GM21526 (cell line): ENCODE results near the gene FRRS1L.
A peak's percentile ranks its signal among the peaks of the same experiment; 100 is the strongest.

Experiments
- ATAC-seq: cut with Tn5 transposase; IDR thresholded peaks from one replicate; pipeline ENCODE4 v1.9.1; 2021; ENCODE audit warnings: moderate library complexity; ENCODE audit not compliant: unreplicated experiment, low FRiP score

The FRRS1L gene

GRCh38 chr9:109166771-109167601 is at the start of gene FRRS1L:
TSS of gene FRRS1L (minus strand) at chr9:109167249. CDS start at chr9:109167138, 111 bp downstream.
- ATAC-seq: no peak

GRCh38 chr9:109214414-109214813 is 47.4 kb upstream of the FRRS1L start:
- ATAC-seq: no peak

DNA sequence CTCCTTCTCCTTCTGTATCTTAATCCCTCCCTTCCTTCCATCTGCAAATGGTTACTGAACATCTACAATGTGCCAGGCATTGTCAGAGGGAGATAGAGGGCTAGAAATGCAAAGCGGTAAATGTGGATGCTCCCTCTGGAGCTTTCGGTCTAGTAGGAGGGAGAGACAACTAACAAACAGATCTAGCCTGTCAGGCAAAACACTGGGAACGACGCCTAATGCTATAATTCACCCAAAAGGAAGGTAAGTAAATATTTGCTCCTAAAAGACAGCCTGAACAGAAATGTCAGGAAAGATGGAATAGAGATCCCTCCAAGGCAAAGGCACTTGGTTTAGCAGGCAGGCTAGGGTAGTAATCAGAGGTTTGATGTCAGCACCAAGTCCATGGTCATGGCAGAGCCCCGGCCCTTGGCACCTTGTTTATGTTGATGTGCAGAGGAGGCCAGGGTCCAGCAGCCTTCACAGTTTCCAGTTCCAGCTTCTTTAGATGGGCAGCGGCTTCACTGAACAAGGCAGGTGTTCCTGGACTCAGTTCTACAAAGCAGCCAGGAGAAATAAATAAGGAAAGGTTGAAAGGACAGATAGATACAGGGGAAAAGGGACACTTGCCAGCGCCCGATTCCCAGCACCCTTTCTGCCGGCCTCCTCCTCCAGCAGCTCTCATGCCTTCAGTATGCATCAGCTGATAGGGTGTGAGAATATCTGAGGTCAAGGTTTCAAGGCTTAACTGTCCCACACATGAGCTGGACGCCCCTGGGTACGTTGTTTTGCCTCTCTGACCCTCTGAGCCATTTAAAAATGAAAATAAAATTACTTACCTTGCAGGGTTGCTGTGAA is 46.5 kb upstream of the FRRS1L start:
- no peak for ATAC-seq

- ATAC-seq: no peak
These were observed 45.7 kb upstream of the FRRS1L start for GRCh38 chr9:109212768-109213167.

- no peak for ATAC-seq
These were observed 39.6 kb upstream of the FRRS1L start for GRCh38 chr9:109206670-109207069.

- ATAC-seq: no peak
These were observed 38.5 kb upstream of the FRRS1L start for GRCh38 chr9:109205526-109205925.

DNA sequence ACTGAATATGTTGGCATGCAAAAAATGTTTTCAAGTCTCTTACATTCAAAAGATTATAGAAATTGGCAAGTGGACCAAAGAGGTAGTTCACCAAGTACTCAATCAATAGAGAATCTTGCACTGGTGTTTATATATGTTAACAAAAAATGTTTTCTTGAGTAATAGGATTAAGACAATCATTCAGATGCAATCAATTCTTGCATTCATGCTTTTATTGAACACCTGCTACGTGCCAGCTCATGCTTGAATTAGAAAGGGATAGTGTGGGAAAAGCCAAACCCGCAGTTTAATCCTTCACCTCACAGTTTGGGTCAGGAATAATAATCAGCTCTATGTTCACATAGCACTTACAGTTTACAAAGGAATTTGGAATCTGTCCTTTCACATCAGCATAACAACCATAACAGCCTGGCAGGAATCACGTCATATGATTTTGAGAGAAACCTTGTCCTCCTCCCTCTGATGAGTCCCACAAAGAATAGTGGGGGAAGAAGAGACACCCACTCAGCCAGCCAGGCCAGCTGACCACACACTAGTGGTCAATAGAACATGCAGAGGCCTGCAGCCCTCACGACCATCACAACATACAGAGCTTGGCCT is 36.8 kb upstream of the FRRS1L start:
- ATAC-seq: no peak

- ATAC-seq: no peak
These were observed 32.6 kb upstream of the FRRS1L start for GRCh38 chr9:109199676-109200075.

DNA sequence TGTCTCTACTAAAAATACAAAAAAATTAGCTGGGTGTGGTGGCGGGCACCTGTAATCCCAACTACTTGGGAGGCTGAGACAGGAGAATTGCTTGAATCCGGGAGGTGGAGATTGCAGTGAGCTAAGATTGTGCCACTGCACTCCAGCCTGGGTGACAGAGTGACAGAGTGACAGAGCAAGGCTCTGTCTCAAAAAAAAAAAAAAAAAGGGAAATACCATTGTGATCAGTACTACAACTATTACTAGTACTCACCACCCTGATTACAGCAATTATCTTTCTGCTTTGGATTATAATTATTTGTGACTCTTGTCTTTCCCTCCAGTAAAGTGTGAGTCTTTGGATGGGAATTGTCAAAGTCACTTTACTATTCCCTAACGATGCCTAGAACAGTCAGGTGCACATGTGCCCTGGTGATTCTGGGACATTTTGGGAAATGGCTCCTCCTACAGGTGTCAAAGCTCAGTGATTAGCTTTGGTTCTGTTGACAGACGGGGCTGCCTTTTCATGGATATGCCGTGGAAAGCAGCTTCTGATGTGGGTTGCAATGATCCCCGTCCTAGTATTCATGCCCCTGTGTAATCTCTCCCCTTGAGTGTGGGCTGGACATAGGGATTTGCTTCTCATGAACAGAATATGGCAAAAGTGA is 31.8 kb upstream of the FRRS1L start:
- ATAC-seq: no peak

- no peak for ATAC-seq
These were observed 27.0 kb upstream of the FRRS1L start for GRCh38 chr9:109193974-109194556.

DNA sequence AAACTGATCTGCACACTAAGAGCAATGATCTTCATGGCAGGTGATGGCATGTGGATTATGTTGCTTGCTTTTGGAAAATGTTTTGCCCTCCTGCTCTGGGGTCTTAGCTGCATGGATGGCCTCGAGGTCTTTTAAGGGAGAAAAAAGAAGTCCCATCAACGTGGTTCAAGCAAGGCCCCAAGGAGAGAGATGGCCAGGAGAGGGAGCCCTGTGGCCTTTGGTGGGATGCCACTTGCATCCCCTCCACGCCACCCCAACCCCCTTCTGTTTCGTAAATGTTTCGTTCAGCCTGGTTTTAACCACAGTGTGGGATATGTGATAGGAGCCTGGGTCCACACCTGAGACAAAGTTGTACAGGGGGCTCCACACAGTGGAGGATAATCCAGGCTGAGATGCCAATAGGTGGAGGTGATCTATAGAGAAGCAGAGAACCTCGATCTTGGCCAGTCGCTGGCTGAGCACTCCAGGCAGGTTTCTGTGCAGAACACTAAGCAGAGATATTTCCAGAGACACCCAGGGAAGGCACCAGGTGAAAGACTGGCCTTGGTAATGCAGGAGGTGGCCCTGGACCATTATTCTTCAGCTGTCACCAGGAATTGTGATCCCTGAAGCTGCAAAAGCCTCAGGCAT is 25.8 kb upstream of the FRRS1L start:
- ATAC-seq: no peak

GRCh38 chr9:109191746-109192145 is 24.7 kb upstream of the FRRS1L start:
- no peak for ATAC-seq

GRCh38 chr9:109190151-109190550 is 23.1 kb upstream of the FRRS1L start:
- no peak for ATAC-seq

DNA sequence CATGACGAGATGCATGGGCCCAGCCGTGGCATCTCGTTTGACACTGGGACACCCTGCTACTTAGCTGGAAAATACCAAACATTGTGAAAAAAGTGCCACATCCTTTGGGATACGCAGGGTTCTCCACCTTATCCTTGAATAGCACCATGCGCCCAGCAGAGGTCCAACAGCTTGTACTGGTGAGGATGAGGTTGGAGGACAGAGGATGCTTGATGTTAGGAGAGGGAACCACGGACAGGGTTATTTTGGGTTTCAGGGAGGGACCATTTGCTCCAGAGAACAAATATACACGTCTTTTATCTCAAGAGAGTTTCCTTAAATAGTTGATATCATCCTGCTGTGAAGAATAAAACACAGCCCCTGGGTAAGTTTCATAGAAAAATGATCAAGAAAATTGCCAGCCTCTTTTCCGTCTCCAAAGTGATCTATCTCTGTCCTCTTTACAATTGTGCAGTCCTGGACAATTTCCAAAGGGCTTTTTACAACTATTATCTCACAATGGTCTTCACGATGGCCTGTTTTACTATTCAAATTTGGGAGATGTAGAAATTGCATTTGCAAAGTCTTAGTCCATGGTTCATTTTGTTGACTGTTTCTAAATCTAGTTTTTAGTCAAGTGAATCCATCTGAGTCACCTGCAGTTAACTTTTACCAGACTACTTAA is 19.9 kb upstream of the FRRS1L start:
- no peak for ATAC-seq

DNA sequence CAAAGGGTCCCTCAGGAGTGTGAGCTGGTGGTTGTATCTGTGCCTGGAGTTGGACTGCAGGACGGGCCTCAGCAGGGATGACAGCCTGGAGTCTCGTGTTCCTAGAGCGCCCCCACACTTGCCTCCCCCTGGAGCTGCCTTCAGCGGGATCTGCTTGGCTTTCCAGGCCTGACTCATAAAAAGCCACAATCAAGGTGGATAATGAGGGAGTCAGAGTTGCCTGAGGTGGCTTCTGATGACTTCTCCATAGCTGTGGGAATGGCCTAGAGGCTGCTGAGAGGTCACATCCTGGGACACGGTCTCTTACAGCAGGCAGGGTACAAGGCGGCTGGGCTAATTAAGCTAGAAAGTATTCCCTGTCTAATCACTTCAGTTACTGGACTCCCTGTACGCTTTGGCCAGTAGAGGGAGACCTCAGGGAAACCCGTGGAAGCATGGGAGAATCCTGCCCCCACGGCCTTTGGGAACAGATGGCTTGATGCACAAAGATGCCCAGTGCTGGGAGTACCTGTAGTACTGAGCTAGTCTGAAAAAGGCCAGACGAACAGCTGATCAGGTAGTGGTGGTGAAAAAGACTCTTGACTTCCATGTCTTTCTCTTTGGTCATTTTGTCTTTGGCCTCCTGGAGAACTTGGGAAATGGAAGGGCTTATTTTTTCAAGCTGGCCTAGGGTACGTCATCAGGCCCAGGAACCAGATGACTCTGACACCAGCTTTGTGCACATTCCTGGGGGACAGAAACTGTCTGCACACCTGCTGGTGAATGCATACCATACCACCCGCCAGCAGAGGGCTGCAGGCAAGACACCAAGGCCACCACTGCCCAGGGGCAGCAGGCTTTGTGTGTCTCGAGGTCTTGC is 16.1 kb upstream of the FRRS1L start:
- ATAC-seq: no peak

- ATAC-seq: no peak
These were observed 15.5 kb upstream of the FRRS1L start for GRCh38 chr9:109182550-109182939.

GRCh38 chr9:109181284-109181683 is 14.2 kb upstream of the FRRS1L start:
- peak; percentile 65 for ATAC-seq

- no peak for ATAC-seq
These were observed 12.9 kb upstream of the FRRS1L start for GRCh38 chr9:109179801-109180523.
